Endothelial cell of umbilical vein (primary cell): ENCODE measurements around the gene PRR23C. TPM values are rescaled to one million over a fixed set of nuclear protein-coding genes. Genes with fewer than 3 reads are reported as not detected.

ENCODE experiments used
- BruUV-seq: library from RNA; stranded (reverse); fragments of 400-500 nt; replicated peaks from 2 replicates; lab custom pipeline; 2021; lab: Mats Ljungman, UMichigan
- CTCF ChIA-PET: fragments of 300-600, 350-600 bp; sonication (Branson Sonifier 250); formaldehyde crosslinking; loops from one replicate; lab custom pipeline; 2021; ENCODE audit warnings: antibody characterized with exemption, inconsistent platforms; lab: Charles Lee
- POLR2A ChIA-PET: fragments of 300-600, 350-600 bp; sonication (Branson Sonifier 250); formaldehyde crosslinking; loops from one replicate; lab custom pipeline; 2021; ENCODE audit warnings: antibody characterized with exemption, inconsistent platforms; lab: Charles Lee
- DNase-seq: peaks from one replicate; pipeline ENCODE4 v3.0.0-alpha.2; 2011; ENCODE audit warnings: low read depth, low spot score
- FAIRE-seq: peaks from 2 replicates; lab custom pipeline; 2011; peaks lifted over from hg19 to GRCh38; lab: Jason Lieb, UNC
- H2AFZ ChIP-seq: 2 replicates; pipeline ENCODE4 v1.6.0; 2012; ENCODE audit warnings: low read depth, low read length, control low read depth, inconsistent platforms
- H3K27ac ChIP-seq: 2 replicates; pipeline ENCODE4 v1.5.1; 2011; ENCODE audit warnings: low read depth, mild to moderate bottlenecking, control low read depth, low read length, moderate library complexity; ENCODE audit not compliant: insufficient read depth
- H3K27me3 ChIP-seq, 2 experiments: 2 replicates each; pipeline versions ENCODE4 v1.6.0 to v1.6.1; 2011; ENCODE audit warnings: low read length in 2 of 2, mixed read lengths in 1 of 2; ENCODE audit not compliant: control insufficient read depth in 2 of 2, insufficient read depth in 2 of 2
- H3K36me3 ChIP-seq, 2 experiments: 2 replicates in 1 of 2; 3 replicates in 1 of 2; pipeline ENCODE4 v1.5.1; 2011; ENCODE audit warnings: low read length in 2 of 2, mild to moderate bottlenecking in 1 of 2, moderate library complexity in 1 of 2; ENCODE audit not compliant: control insufficient read depth in 2 of 2, insufficient read depth in 2 of 2; ENCODE audit errors: extremely low read depth in 1 of 2
- H3K4me1 ChIP-seq: 3 replicates; pipeline ENCODE4 v1.5.1; 2011; ENCODE audit warnings: mild to moderate bottlenecking, low read length; ENCODE audit not compliant: control insufficient read depth, insufficient read depth; ENCODE audit errors: extremely low read depth
- H3K4me2 ChIP-seq: 2 replicates; pipeline ENCODE4 v1.6.1; 2011; ENCODE audit warnings: low read length, control low read depth, mixed read lengths; ENCODE audit not compliant: insufficient read depth
- H3K4me3 ChIP-seq, 3 experiments: fragments of 200-600 bp in 1 of 3; sonication (generic), shearing (Covaris generic) in 1 of 3; replicated peaks in 1 of 3; 2 replicates each; pipeline ENCODE4 v1.5.1; 2011 to 2016; ENCODE audit warnings: control low read depth in 3 of 3, low read length in 3 of 3, mild to moderate bottlenecking in 2 of 3, inconsistent platforms in 1 of 3, low read depth in 1 of 3, moderate library complexity in 1 of 3; ENCODE audit not compliant: insufficient read depth in 1 of 3
- H3K79me2 ChIP-seq: 2 replicates; pipeline ENCODE4 v1.6.0; 2012; ENCODE audit warnings: low read length, inconsistent platforms; ENCODE audit not compliant: control insufficient read depth, insufficient read depth
- H3K9ac ChIP-seq: replicated peaks from 2 replicates; pipeline ENCODE3; 2011; ENCODE audit warnings: low read length, control low read depth; ENCODE audit not compliant: insufficient read depth; ENCODE audit errors: extremely low read depth
- H3K9me1 ChIP-seq: replicated peaks from 3 replicates; pipeline ENCODE4 v1.6.0; 2011; ENCODE audit warnings: mild to moderate bottlenecking, low read length; ENCODE audit not compliant: control insufficient read depth, insufficient read depth; ENCODE audit errors: extremely low read depth
- H3K9me3 ChIP-seq: replicated peaks from 2 replicates; pipeline ENCODE4 v1.5.1; 2012; ENCODE audit warnings: low read length, inconsistent platforms; ENCODE audit not compliant: control insufficient read depth, insufficient read depth
- H4K20me1 ChIP-seq: replicated peaks from 2 replicates; pipeline ENCODE3; 2011; ENCODE audit warnings: mild to moderate bottlenecking, low read length; ENCODE audit not compliant: control insufficient read depth, insufficient read depth; ENCODE audit errors: extremely low read depth
- CTCF ChIP-seq, 2 donors: IDR thresholded peaks; 1 replicate in 1 of 2; 2 replicates in 1 of 2; pipeline ENCODE4 v1.5.1; 2011; ENCODE audit warnings: low read length in 2 of 2, mild to moderate bottlenecking in 2 of 2, moderate library complexity in 2 of 2, control low read depth in 1 of 2, inconsistent platforms in 1 of 2, low read depth in 1 of 2; ENCODE audit not compliant: insufficient read depth in 1 of 2; ENCODE audit errors: extremely low read depth in 1 of 2
- EZH2 ChIP-seq: IDR thresholded peaks from 2 replicates; pipeline ENCODE4 v1.6.1; 2012; ENCODE audit warnings: borderline replicate concordance, low read depth, mild to moderate bottlenecking, moderate library complexity, low read length, inconsistent platforms; ENCODE audit not compliant: severe bottlenecking
- FOS ChIP-seq: IDR thresholded peaks from 2 replicates; pipeline ENCODE4 v1.6.1; 2011; ENCODE audit warnings: mild to moderate bottlenecking, low read length, moderate library complexity, borderline replicate concordance; ENCODE audit not compliant: insufficient read depth
- GATA2 ChIP-seq: IDR thresholded peaks from 2 replicates; pipeline ENCODE4 v1.7.0; 2011; ENCODE audit warnings: low read depth, mild to moderate bottlenecking, moderate library complexity, mixed read lengths, low read length; ENCODE audit not compliant: insufficient read length, insufficient read depth
- JUN ChIP-seq: IDR thresholded peaks from 2 replicates; pipeline ENCODE4 v1.6.1; 2011; ENCODE audit warnings: borderline replicate concordance, low read depth; ENCODE audit not compliant: insufficient read length, insufficient read depth
- MAX ChIP-seq: IDR thresholded peaks from 2 replicates; pipeline ENCODE4 v1.6.1; 2011; ENCODE audit not compliant: insufficient read depth, insufficient read length
- MYC ChIP-seq: IDR thresholded peaks from one replicate; pipeline ENCODE4 v1.6.1; 2011; ENCODE audit warnings: mild to moderate bottlenecking, low read depth, low read length
- POLR2A ChIP-seq: IDR thresholded peaks from 2 replicates; pipeline ENCODE4 v1.6.1; 2012; ENCODE audit warnings: low read depth, mild to moderate bottlenecking, control low read depth, low read length
- POLR2AphosphoS5 ChIP-seq: IDR thresholded peaks from 2 replicates; pipeline ENCODE4 v1.6.1; 2012; ENCODE audit warnings: low read depth, mild to moderate bottlenecking, control low read depth, low read length, moderate library complexity; ENCODE audit not compliant: insufficient read depth
- dilution Hi-C: fragments of 300-500 bp; cut with MboI; formaldehyde crosslinking; loops from one replicate; pipeline ENCODE4 v1.15.0; 2019; ENCODE audit warnings: low sequenced_read_pairs; ENCODE audit not compliant: extremely low pct_ligation_motif_present
- intact Hi-C: fragments of 100-400 bp; cut with micrococcal nuclease; formaldehyde crosslinking; loops from one replicate; pipeline ENCODE4 v1.10.0; 2022
- polyA plus RNA-seq, 4 experiments: library from polyadenylated mRNA; depleted of rRNA in 3 of 4; stranded (reverse) in 3 of 4; unstranded in 1 of 4; fragments of >200 nt; gene quantifications; 2 replicates each; pipeline versions ENCODE4 v1.2.1 to v1.2.3, GENCODE V29; 2011 to 2012; ENCODE audit warnings: missing spikeins in 1 of 4
- total RNA-seq: library from RNA; stranded (reverse); gene quantifications from 2 replicates; pipeline ENCODE4 v1.2.3, GENCODE V29; 2021

PRR23C gene
- total and polyA plus RNA-seq, 2 donors (not counting 3 experiments of a cell fraction or from before 2014, with no cell fraction given), result not detected

GRCh38 chr3:139074565-139075115, 29.9 kb upstream of the PRR23C start:
- TF ChIP-seq MAX (no peak), FOS (no peak), MYC (no peak), CTCF (IDR thresholded peaks at IDR 0.05; ENCODE audit: extremely low read depth in 1 of 2, insufficient read depth in 1 of 2, low read depth in 1 of 2, low read length in 2 of 2) (no peak), POLR2AphosphoS5 (no peak), EZH2 (no peak), JUN (no peak), GATA2 (no peak), POLR2A (no peak)
- intact Hi-C loops (no loop called here), dilution Hi-C loops (no loop called here)
- DNase-seq (no peak), FAIRE-seq (no peak)
- no peaks in the 10 kb centered on the region for H3K27me3 ChIP-seq
- H3K27ac ChIP-seq, result no peak overlapping the region
- no peaks in the 10 kb centered on the region for H3K79me2 ChIP-seq
- H2AFZ ChIP-seq, result no peak overlapping the region
- H3K4me1 ChIP-seq, result no peaks in the 10 kb centered on the region
- H3K4me2 ChIP-seq, result no peak overlapping the region
- H3K36me3 ChIP-seq, result no peaks in the 10 kb centered on the region
- no peak overlapping the region for H3K9ac ChIP-seq
- no TSS peak for BruUV-seq
- H3K4me3 ChIP-seq, result no peak overlapping the region
- no peaks in the 10 kb centered on the region for H3K9me3 ChIP-seq
- ChIA-PET POLR2A (no interaction called here), CTCF (no interaction called here)
- no peaks in the 10 kb centered on the region for H4K20me1 ChIP-seq
- no peaks in the 10 kb centered on the region for H3K9me1 ChIP-seq
